Stimulated activated CD4-positive, alpha-beta T cell treated with anti-CD3 and anti-CD28 coated beads, Interleukin-1b, Interleukin-23, amount 100 ng/mL, for 4 hours (primary cell): ENCODE measurements around the gene SLC16A4.
A peak's percentile ranks its signal among the peaks of the same experiment; 100 is the strongest.
"Not testable (repeated sequence)": the region's sequence is repeated elsewhere in the genome, so short reads cannot be mapped to it uniquely, and the experiment has no call there.

Experiments
- DNase-seq, 2 donors: peaks; one replicate each; pipeline ENCODE4 v3.0.0-alpha.2; 2020; ENCODE audit warnings: low read depth in 2 of 2

Gene SLC16A4

GRCh38 chr1:110390692-110391245 lies at the start of gene SLC16A4:
Gene SLC16A4 (minus strand): TSS chr1:110391026. CDS start chr1:110389323, 1,703 bp downstream.
- DNase-seq = no peak

GRCh38 chr1:110439873-110440272 lies 49.0 kb upstream of the SLC16A4 start:
- not testable (repeated sequence) for DNase-seq

GRCh38 chr1:110438893-110439292 lies 48.1 kb upstream of the SLC16A4 start:
- no peak for DNase-seq

- DNase-seq = not testable (repeated sequence)
Observed at GRCh38 chr1:110437645-110438299, 46.9 kb upstream of the SLC16A4 start.

GRCh38 chr1:110436635-110437034 lies 45.8 kb upstream of the SLC16A4 start:
- DNase-seq = no peak

GRCh38 chr1:110434946-110435345 lies 44.1 kb upstream of the SLC16A4 start:
- no peak for DNase-seq

GRCh38 chr1:110433803-110434202 lies 43.0 kb upstream of the SLC16A4 start:
- no peak for DNase-seq

- DNase-seq = no peak
Observed at GRCh38 chr1:110433213-110433612, 42.4 kb upstream of the SLC16A4 start.

GRCh38 chr1:110430901-110431300 lies 40.1 kb upstream of the SLC16A4 start:
- DNase-seq = no peak

- no peak for DNase-seq
Observed at GRCh38 chr1:110430366-110430765, 39.5 kb upstream of the SLC16A4 start.

- DNase-seq = no peak
Observed at GRCh38 chr1:110428946-110429345, 38.1 kb upstream of the SLC16A4 start.

- DNase-seq = no peak
Observed at GRCh38 chr1:110426854-110427253, 36.0 kb upstream of the SLC16A4 start.

- no peak for DNase-seq
Observed at GRCh38 chr1:110425612-110426152, 34.9 kb upstream of the SLC16A4 start.

- DNase-seq = no peak
Observed at GRCh38 chr1:110424699-110425611, 34.1 kb upstream of the SLC16A4 start.

- DNase-seq = no peak
Observed at GRCh38 chr1:110420874-110421793, 30.3 kb upstream of the SLC16A4 start.

- DNase-seq = no peak
Observed at GRCh38 chr1:110420023-110420662, 29.3 kb upstream of the SLC16A4 start.

- no peak for DNase-seq
Observed at GRCh38 chr1:110418729-110419128, 27.9 kb upstream of the SLC16A4 start.

GRCh38 chr1:110413045-110413444 lies 22.2 kb upstream of the SLC16A4 start:
- not testable (repeated sequence) for DNase-seq

GRCh38 chr1:110412576-110412975 lies 21.8 kb upstream of the SLC16A4 start:
- DNase-seq = peak; percentile 34 to 47

- no peak for DNase-seq
Observed at GRCh38 chr1:110411173-110411735, 20.4 kb upstream of the SLC16A4 start.
